ENCODE results near the gene SIK3. TPM values are rescaled to one million over a fixed set of nuclear protein-coding genes. Genes with fewer than 3 reads are reported as not detected.

SIK3 gene
- total RNA-seq, 1 donor from 2014 or later: 24.4 TPM

GRCh38 chr11:117037975-117038350, 60.3 kb downstream of the SIK3 start:
- Histone ChIP-seq H3K27me3 (no peaks in the 10 kb centered on the region), H3K27ac (no peak overlapping the region)
- H3K36me3 Mint-ChIP-seq: no peaks in the 10 kb centered on the region

GRCh38 chr11:117037279-117037974, 60.8 kb downstream of the SIK3 start:
- Histone ChIP-seq H3K4me2 (no peak overlapping the region), H3K9ac (no peak overlapping the region), H3K27me3 (no peaks in the 10 kb centered on the region), H3K27ac (no peak overlapping the region), H4K20me1 (ENCODE audit: low read depth) (peaks cover 68% of the 10 kb centered on the region), H2AFZ (replicated peaks) (no peak overlapping the region), H3K36me3 (no peaks in the 10 kb centered on the region), H3F3A (ENCODE audit: low read depth) (peaks cover 10% of the 10 kb centered on the region), H3K4me3 (no peak overlapping the region), H3K79me2 (ENCODE audit: low read depth) (peaks cover 92% of the 10 kb centered on the region), H3K9me3 (ENCODE audit: low read depth) (no peaks in the 10 kb centered on the region), H3K4me1 (no peaks in the 10 kb centered on the region)
- DNase-seq (ENCODE audit: low spot score): no peak
- Mint-ChIP-seq H3K9me3 (no peaks in the 10 kb centered on the region), H3K4me3 (no peak overlapping the region), H3K27me3 (ENCODE audit: insufficient read depth, low read depth) (no peaks in the 10 kb centered on the region), H3K36me3 (no peaks in the 10 kb centered on the region), H3K27ac (no peak overlapping the region), H3K4me1 (peaks cover 10% of the 10 kb centered on the region)
- TF ChIP-seq EZH2 (IDR thresholded peaks at IDR 0.05) (no peak), CTCF (IDR thresholded peaks at IDR 0.05) (no peak), EZH2phosphoT487 (IDR thresholded peaks at IDR 0.05) (no peak)

More at GRCh38 chr11:117037975-117038350, 60.3 kb downstream of the SIK3 start:
- H3K9me3 ChIP-seq (ENCODE audit: low read depth): no peaks in the 10 kb centered on the region
- Mint-ChIP-seq H3K9me3 (no peaks in the 10 kb centered on the region), H3K27ac (no peak overlapping the region), H3K4me1 (peaks cover 10% of the 10 kb centered on the region), H3K27me3 (ENCODE audit: insufficient read depth, low read depth) (no peaks in the 10 kb centered on the region), H3K4me3 (no peak overlapping the region)
- no peak for DNase-seq (ENCODE audit: low spot score)
- H2AFZ ChIP-seq (replicated peaks): no peak overlapping the region
- H3K9ac ChIP-seq: no peak overlapping the region
- H3K4me2 ChIP-seq: no peak overlapping the region
- H3K4me3 ChIP-seq: no peak overlapping the region
- peaks cover 92% of the 10 kb centered on the region for H3K79me2 ChIP-seq (ENCODE audit: low read depth)
- H3K4me1 ChIP-seq: no peaks in the 10 kb centered on the region
- H3F3A ChIP-seq (ENCODE audit: low read depth): peaks cover 10% of the 10 kb centered on the region
- peaks cover 71% of the 10 kb centered on the region for H4K20me1 ChIP-seq (ENCODE audit: low read depth)
- no peaks in the 10 kb centered on the region for H3K36me3 ChIP-seq
- TF ChIP-seq EZH2phosphoT487 (IDR thresholded peaks at IDR 0.05): no peak
- TF ChIP-seq EZH2 (IDR thresholded peaks at IDR 0.05): no peak
- no peak for TF ChIP-seq CTCF (IDR thresholded peaks at IDR 0.05)

- H3K79me2 ChIP-seq (ENCODE audit: low read depth): peaks cover 87% of the 10 kb centered on the region
- H3K4me1 ChIP-seq: no peaks in the 10 kb centered on the region
- H3K4me3 ChIP-seq: no peak overlapping the region
- no peaks in the 10 kb centered on the region for H3K27me3 ChIP-seq
- no peak overlapping the region for H3K27ac ChIP-seq
- Mint-ChIP-seq H3K4me3 (no peak overlapping the region), H3K9me3 (no peaks in the 10 kb centered on the region), H3K27ac (no peak overlapping the region), H3K27me3 (ENCODE audit: insufficient read depth, low read depth) (no peaks in the 10 kb centered on the region), H3K36me3 (no peaks in the 10 kb centered on the region), H3K4me1 (peaks cover 10% of the 10 kb centered on the region)
- no peaks in the 10 kb centered on the region for H3K9me3 ChIP-seq (ENCODE audit: low read depth)
- no peak for TF ChIP-seq CTCF (IDR thresholded peaks at IDR 0.05)
- TF ChIP-seq EZH2 (IDR thresholded peaks at IDR 0.05): no peak
- TF ChIP-seq EZH2phosphoT487 (IDR thresholded peaks at IDR 0.05): no peak
- no peak overlapping the region for H2AFZ ChIP-seq (replicated peaks)
- no peaks in the 10 kb centered on the region for H3K36me3 ChIP-seq
- H4K20me1 ChIP-seq (ENCODE audit: low read depth): peaks cover 45% of the 10 kb centered on the region
- no peak for DNase-seq (ENCODE audit: low spot score)
- no peak overlapping the region for H3K9ac ChIP-seq
- H3F3A ChIP-seq (ENCODE audit: low read depth): peaks cover 10% of the 10 kb centered on the region
- H3K4me2 ChIP-seq: no peak overlapping the region
These were observed 63.3 kb downstream of the SIK3 start for GRCh38 chr11:117034901-117035300.

All from neural progenitor cell (in vitro differentiated cells).